G401.6 (cell line): ENCODE measurements around the gene MRC2.

Experiments
- FAIRE-seq: peaks from 2 replicates; lab custom pipeline; 2012; peaks lifted over from hg19 to GRCh38; lab: Jason Lieb, UNC

MRC2 gene

GRCh38 chr17:62614142-62614541 is 13.3 kb upstream of the MRC2 start:
- FAIRE-seq = no peak

DNA sequence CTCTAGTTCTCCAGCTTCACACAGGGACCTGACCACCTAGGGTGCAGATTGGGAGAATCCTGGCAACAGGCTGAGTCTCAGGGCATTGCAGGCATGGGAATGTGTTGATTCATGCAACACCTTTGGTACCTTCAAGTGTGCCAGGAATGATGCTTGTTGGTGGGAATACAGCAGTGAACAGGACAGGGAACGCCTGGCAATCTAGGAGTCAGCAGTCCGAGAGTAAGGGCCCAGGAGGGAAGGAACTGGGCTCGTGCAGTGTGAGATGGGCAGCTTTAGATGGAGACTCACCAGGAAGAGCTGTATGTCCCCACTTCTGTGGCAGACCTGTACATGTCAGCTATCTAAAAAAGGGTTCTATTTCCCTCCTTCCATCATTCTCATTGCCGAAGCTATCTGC is 12.0 kb upstream of the MRC2 start:
- no peak for FAIRE-seq

DNA sequence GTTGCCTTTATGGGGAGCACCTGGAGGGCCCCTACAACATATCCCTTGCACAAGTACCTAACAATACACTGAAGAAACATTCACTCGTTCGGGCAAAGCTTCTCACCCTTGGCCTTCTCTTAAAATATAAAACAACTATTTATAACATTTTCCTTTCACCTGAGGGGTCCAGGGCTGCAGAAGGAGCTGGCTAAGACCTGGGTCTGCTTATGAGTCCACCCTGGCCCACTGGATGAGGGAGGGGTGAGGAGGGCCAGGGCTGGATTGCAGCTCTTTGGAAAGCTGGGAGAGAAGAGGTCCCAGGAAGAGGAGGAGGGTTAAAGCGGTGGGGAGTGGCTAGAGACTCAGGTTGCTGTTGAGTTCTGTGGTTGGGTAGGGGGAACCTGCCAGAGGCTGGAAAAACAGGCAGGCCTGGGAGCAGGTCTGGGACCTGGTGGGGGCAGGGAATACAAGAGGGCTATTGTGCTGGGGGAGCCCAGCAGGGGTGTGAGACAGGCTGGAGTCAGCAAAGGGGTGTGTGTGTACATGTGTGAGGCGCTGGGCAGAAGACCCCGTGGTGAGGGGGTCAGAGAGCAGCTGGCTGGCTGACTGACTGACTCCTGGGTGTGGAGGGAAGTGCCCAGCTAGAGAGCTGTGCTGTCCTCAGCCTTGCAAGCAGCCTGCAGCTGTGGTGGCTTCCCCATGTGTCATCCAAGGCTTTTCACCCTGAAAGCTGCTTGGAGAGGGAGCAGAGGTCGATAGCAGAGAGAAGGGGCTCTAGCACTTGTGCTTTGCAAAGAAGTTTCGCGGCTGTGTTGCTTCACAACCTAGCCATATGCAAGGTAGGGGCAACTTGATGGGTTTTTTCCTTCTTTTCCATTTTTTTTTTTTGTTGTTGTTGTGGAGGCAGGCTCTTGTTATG is 10.2 kb upstream of the MRC2 start:
- no peak for FAIRE-seq

- FAIRE-seq = no peak
Measured at GRCh38 chr17:62617894-62618472, 9.5 kb upstream of the MRC2 start.

GRCh38 chr17:62618647-62619416 is 8.6 kb upstream of the MRC2 start:
- no peak for FAIRE-seq

DNA sequence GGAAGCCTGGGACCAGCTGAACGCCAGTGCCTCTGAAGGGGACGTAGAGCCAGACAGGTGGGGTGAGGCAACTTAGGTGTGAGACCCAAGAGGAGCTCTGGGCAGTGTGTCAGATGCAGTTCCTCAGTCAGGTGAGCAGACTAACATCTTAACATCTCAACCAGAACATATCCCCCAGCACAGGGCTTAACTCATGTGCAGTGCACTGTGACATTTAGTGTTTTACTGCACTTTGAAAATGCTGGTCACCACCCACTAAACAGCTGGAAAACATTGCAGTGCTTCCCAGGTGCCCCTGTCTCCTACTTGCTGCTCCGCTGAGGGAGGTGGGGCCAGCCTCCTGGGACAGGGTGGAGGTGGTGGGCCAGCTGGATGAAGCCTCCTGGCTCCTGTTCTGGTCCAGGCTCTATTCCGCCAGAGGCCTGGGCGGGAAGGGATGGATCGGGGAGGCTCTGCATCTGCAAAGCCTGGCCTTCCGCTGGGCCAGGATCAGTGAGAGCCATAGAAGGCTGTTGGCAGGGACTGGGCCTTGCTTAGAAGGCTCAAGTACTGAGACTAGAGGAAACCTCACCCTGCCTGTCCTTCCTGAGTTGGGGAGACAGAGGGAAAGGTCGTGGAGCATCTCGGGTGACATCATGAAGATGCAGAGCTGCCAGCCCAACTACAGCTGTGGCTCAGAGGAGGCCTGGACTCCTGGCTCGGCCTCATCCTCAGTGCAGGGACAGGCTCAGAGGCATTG is 7.9 kb upstream of the MRC2 start:
- no peak for FAIRE-seq

DNA sequence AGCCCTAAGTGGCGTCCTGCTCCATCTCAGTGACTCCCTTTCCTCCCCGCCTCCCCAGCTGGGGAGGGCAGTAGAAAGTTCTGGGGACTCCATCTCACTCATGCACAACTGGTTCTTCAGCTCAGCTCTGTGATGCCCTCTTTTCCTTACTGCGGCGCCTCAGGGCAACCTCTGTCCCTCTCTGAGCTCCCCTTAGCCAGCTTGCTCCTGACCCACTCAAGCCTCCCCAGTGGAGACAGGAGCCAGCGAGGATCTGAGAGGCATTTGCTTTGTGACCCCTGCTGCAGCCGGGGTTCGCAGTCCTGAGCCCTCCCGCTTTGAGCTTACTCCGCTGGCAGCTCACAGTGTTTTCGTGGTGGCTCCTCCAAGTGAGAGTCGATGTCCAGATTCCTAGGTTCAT is 6.2 kb upstream of the MRC2 start:
- no peak for FAIRE-seq

GRCh38 chr17:62625184-62625869 is 2.1 kb upstream of the MRC2 start:
- no peak for FAIRE-seq

DNA sequence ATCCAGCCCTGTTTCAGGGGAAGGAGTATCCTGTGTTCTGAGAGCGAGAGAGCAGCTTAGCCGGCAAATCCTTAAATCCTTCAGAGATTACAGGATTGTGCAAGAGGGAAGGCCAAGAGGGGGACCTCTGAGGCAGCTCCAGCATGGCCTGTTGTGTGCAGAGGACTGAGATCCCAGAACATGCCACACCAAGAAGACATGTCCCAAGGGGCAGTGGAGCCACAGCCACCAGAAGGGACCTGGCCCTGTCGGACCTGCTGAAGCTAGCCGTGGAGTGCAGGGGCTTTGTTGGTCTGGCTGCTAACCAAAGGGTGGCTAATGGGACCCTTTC is 1.6 kb upstream of the MRC2 start:
- FAIRE-seq = no peak

DNA sequence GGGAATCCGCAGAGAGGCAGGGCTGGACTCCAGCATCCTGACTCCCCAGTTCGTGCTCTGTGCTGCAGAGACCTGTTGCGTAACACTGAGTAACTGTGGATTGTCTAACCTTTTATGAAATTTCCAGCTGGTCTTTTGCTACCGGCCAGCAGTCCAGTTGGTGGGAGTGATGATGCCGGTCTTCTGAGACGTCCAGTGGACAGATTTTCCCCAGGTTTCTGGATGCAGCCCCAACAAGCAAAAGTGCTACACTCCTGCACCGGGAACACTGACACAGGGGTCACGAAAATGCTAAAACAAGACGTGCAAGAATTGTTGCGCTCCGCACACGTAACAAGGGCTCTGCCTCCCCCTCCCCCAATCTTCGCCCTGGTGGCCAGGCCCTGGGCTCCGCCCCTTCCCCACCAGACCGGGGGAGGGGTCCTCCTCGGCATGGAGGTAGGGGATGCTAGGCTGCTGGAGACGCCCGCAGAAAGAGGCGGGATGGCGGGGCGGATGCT is 701 bp upstream of the MRC2 start:
- FAIRE-seq = no peak

GRCh38 chr17:62627904-62628633 is 599 bp downstream of the MRC2 start:
- FAIRE-seq = no peak

GRCh38 chr17:62628831-62629555 is 1.5 kb downstream of the MRC2 start:
- FAIRE-seq = no peak

DNA sequence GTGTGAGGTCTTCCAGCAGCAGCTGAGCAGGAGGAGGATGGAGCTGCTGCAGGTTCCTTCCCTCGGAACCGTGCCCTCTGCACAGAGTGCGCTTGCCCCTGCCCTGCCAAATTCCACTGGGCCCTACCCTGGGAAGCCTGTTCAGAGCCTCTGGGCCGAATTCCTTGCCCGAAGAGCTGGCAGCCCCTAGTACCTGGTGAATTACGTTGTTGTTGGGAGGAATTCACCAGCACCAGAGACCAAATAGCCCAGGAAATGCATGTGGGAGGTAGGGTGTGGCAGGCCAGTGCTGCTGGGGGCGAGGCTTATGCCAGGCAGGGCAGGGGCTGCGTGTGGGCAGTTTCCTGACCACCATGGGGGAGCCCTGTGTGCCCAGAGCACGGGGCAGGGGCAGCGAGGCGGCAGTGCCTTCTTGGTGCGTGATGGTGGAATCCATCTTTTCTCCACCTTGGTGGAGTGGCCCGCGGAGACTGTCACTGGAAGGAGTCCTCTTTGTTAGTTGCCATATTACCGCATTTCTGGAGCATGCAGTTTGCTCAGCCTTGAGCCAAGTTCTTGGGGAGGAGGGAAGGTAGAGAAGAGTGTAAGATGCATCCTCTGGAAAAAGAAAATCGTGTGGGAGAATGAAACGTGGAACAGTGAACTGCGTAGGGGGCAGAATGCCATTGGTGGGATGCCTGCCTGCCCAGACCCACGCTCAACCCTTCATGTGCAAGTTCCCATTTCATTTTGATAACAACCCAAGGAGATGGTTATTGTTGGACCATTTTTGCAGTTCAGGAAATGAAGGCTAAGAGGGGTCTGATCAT is 2.3 kb downstream of the MRC2 start:
- no peak for FAIRE-seq

GRCh38 chr17:62630365-62631085 is 3.1 kb downstream of the MRC2 start:
- FAIRE-seq = no peak

GRCh38 chr17:62631086-62631935 is 3.8 kb downstream of the MRC2 start:
- FAIRE-seq = no peak

DNA sequence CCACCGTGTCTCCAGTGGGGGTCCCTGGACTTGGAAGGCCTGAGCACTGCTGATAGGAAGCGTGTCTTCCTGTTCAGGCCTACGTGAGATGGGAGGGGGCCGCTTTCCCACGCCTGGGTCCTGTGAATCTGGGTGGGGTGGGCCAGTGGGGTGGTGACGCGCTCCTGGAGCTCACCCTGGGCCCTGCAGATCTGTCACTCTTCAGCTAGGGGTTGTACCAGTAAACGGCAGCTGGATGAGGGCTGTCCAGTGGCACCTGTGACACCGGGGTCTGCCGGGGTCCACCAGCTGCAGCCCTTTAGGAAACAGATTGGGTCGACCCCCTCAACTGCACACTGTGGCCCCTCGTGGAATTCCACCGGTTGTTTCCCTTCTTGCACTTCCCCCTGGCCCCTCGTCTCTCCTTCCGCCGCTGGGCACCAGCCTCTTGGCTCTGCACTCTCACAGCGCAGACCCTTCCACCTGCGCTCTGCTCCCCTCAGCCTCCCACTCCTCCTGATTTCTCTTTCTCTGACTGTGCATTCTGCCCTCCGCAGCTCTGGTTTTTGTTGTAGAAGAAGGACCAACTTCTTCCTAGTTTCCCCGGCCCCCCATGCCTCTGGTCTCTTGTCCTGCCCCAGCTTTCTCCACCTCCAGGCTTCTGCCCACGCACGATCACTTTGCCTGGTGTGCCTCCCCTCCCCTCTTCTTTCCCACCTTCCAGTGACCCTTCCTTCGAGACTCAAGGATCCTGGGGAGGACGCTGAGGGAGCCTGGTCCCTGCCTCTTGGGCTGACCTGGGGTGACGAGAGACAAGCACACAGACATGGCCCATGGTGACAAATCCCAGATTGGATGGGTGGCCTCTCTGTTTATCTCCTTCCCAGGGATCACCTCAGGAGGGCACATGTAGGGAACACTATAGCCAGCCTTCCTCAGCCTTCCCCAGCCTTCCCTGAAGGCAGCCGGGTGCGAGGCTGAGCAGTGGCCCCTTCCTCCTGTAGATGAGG is 4.8 kb downstream of the MRC2 start:
- FAIRE-seq = no peak

- no peak for FAIRE-seq
Measured at GRCh38 chr17:62637809-62638208, 10.3 kb downstream of the MRC2 start.
